D721Med (cell line): ENCODE results near the gene ZNF777.

ENCODE experiments used
- DNase-seq: peaks from one replicate; pipeline ENCODE4 v3.0.0; 2011; ENCODE audit warnings: low spot score; ENCODE audit not compliant: insufficient read length
- FAIRE-seq: peaks from 2 replicates; lab custom pipeline; 2011; peaks lifted over from hg19 to GRCh38; lab: Jason Lieb, UNC
- CTCF ChIP-seq: IDR thresholded peaks from 2 replicates; pipeline ENCODE4 v1.5.1; 2012; ENCODE audit warnings: mild to moderate bottlenecking, control low read depth; ENCODE audit not compliant: insufficient read depth; ENCODE audit errors: missing control alignments

Gene ZNF777

GRCh38 chr7:149476791-149477190, 15.9 kb upstream of the ZNF777 start:
- no peak for FAIRE-seq
- no peak for DNase-seq
- TF ChIP-seq CTCF, result no peak

DNA sequence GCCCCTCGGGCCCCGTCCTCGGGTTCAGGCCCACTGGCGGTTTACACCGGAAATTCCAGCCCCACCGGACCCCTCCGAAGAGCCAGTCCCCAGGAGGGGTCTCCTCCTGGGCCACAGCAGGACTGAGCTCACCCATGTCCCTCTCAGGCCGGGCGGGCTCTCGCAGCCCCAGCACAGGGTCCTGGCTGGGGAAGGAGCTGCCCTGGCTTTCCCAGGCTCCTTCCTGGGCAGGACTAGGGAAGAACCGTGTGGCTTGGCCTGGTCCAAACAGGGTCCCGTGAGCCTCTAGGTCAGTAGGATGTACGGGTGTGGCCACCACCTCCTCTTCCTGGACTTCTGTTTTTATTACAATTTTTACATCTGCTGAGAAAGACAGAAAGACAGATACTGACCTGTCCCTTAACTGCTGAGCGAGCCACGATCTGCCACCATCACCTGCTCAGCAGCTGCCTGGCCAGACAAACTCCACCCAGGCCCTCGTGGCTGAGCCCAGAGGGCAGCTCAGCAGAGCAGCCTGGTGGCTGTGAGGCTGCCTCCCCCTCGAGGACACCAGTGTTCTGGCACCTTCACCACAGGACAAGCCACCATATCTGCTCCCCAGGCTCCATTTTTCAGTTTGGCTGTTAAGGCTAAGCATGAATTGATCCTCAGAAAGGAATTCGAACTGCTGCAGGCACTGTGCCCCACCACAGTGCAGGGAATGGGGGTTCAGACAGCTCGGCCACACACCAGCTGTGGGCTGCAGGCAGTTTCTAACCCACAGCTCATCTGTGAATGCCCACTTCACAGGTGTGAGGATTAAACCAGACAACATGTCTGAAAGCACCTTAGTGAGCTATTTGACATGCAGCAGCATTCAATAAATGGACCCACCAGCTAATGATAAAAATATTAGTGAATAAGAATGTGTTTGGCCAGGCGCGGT, 14.5 kb upstream of the ZNF777 start:
- FAIRE-seq, result no peak
- no peak for TF ChIP-seq CTCF
- no peak for DNase-seq

DNA sequence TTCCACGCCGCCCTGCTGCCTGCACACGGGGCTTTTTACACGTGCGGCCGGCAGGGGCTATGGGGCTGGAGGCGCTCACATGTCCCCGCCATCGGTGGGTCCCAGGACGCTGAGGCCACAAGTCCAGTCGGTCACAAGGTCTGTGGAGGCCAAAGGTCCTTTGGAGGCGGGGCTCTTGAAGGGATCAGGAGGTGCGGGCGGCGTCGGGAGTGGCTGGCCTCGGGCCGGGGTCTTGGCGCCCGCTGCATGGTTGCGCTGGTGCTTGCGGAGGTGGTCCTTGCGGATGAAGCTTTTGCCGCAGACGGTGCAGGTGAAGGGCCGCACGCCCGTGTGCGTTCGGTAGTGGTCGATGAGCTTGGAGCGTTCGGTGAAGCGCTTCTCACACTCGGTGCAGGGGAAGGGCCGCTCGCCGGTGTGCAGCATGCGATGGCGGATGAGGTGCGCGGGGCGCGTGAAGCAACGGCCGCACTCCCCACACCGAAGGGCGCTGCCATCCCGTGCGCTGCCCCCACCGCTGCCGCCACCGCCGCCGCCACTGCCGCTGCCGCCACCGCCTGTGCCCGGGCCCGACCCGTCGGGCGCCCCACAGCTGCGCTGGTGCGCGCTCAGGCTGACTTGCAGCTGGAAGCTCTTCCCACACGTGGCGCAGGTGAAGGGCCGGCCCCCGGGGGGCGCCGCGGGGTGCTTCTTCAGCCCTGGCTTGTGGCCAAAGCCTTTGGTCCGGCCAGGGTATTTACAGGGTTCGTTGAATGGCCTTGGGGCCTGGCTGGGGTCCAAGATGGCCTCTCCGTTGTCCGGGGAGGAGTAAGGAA, 13.7 kb upstream of the ZNF777 start:
- DNase-seq (no peak), FAIRE-seq (no peak)
- TF ChIP-seq CTCF, result no peak

- FAIRE-seq, result no peak
- TF ChIP-seq CTCF, result no peak
Measured at GRCh38 chr7:149473251-149473650, 12.4 kb upstream of the ZNF777 start.

DNA sequence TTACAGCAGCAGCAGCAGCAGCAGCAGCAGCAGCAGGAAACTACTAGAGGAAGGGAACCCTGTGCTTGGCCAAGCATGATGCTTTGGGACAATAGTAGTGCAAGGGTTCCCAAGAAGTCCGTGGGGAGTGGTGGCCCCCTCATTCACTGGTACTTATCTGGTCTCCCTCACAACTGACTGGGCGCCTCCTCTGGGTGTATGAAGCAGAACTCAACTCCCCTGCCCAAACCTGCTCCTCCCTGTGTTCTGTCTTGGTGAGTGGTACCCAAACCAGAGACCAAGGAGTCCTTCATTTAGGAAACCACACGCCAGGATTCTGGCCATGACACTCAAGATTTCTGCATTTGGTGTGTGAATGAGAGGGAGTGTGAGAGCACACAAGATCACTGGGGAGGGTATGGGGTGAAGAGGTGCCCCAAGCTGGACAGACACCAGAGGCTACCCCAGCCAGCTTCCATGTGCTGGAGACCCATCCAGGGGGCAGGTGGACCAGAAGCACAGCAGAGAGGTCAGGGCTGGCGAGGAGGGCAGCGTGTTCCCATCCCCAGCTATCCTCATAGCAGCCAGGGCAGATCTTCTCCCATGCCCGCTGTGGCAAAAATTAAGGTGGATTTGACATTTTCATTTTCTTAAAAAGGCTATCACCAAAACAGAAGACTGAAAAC, 10.6 kb upstream of the ZNF777 start:
- FAIRE-seq, result no peak
- DNase-seq, result no peak
- no peak for TF ChIP-seq CTCF

More at GRCh38 chr7:149473251-149473650, 12.4 kb upstream of the ZNF777 start:
- DNase-seq, result no peak

- DNase-seq, result no peak
- no peak for TF ChIP-seq CTCF
- no peak for FAIRE-seq
Measured at GRCh38 chr7:149469806-149470205, 8.9 kb upstream of the ZNF777 start.
